IPS-20b (cell line): ENCODE results near the gene NCLN.
"Not testable (repeated sequence)": the region's sequence is repeated elsewhere in the genome, so short reads cannot be mapped to it uniquely, and the experiment has no call there.

Experiments used
- H3K27ac ChIP-seq: one replicate; pipeline ENCODE4 v1.5.1; 2013; ENCODE audit warnings: low read length
- H3K27me3 ChIP-seq: 2 replicates; pipeline ENCODE4 v1.6.1; 2013; ENCODE audit warnings: mild to moderate bottlenecking, low read length, inconsistent platforms; ENCODE audit not compliant: insufficient read depth
- H3K36me3 ChIP-seq: 2 replicates; pipeline ENCODE4 v1.6.1; 2013; ENCODE audit warnings: low read depth, mild to moderate bottlenecking, inconsistent platforms, low read length, moderate library complexity; ENCODE audit not compliant: insufficient read depth
- H3K4me1 ChIP-seq: 2 replicates; pipeline ENCODE4 v1.6.1; 2013; ENCODE audit warnings: mild to moderate bottlenecking, control low read depth, inconsistent platforms, low read length, moderate library complexity; ENCODE audit not compliant: insufficient read depth
- H3K4me3 ChIP-seq: 2 replicates; pipeline ENCODE4 v1.5.1; 2013; ENCODE audit warnings: mild to moderate bottlenecking, low read length, inconsistent platforms
- H3K9ac ChIP-seq: 2 replicates; pipeline ENCODE4 v1.6.1; 2013; ENCODE audit warnings: low read depth, mild to moderate bottlenecking, inconsistent platforms, low read length, moderate library complexity
- H3K9me3 ChIP-seq: 2 replicates; pipeline ENCODE4 v1.6.1; 2013; ENCODE audit warnings: mild to moderate bottlenecking, low read depth, low read length, inconsistent platforms; ENCODE audit not compliant: insufficient read depth

Gene NCLN

DNA sequence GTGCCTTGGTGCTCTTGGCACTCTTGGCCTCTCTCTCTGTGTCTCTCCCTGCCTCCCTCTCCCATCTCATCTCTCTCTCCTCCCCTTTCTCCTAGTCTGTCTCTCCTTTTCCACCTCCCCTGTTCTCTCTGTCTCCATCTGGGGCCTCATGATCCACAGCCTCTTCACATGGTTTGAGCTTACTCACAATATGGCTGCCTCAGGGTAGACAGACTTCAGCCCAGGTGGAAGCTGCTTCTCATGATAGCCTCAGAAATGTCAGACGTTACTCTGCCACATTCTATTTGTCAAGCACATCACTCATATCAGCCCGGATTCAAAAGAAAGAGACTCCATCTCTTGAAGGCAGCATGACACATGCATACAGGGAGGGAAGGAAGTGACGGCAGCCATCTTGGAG lies 25.5 kb upstream of the NCLN start:
- H3K27ac ChIP-seq: no peak overlapping the region
- no peak overlapping the region for H3K4me3 ChIP-seq
- H3K4me1 ChIP-seq: no peaks in the 10 kb centered on the region
- no peak overlapping the region for H3K9ac ChIP-seq
- H3K9me3 ChIP-seq: no peaks in the 10 kb centered on the region
- H3K27me3 ChIP-seq: peaks cover 11% of the 10 kb centered on the region; the same call in 1 of the 2 replicates
- H3K36me3 ChIP-seq: no peaks in the 10 kb centered on the region

GRCh38 chr19:3161453-3161852 lies 24.3 kb upstream of the NCLN start:
- H3K4me1 ChIP-seq: no peaks in the 10 kb centered on the region
- H3K9me3 ChIP-seq: no peaks in the 10 kb centered on the region
- H3K27ac ChIP-seq: no peak overlapping the region
- H3K27me3 ChIP-seq: peaks cover 15% of the 10 kb centered on the region
- H3K9ac ChIP-seq: no peak overlapping the region
- H3K36me3 ChIP-seq: no peaks in the 10 kb centered on the region
- no peak overlapping the region for H3K4me3 ChIP-seq

- Histone ChIP-seq H3K36me3 (no peaks in the 10 kb centered on the region), H3K9me3 (no peaks in the 10 kb centered on the region), H3K27ac (no peak overlapping the region), H3K9ac (no peak overlapping the region), H3K4me1 (no peaks in the 10 kb centered on the region), H3K27me3 (peaks cover 15% of the 10 kb centered on the region), H3K4me3 (no peak overlapping the region)
Observed at GRCh38 chr19:3162418-3163229, 23.1 kb upstream of the NCLN start.

DNA sequence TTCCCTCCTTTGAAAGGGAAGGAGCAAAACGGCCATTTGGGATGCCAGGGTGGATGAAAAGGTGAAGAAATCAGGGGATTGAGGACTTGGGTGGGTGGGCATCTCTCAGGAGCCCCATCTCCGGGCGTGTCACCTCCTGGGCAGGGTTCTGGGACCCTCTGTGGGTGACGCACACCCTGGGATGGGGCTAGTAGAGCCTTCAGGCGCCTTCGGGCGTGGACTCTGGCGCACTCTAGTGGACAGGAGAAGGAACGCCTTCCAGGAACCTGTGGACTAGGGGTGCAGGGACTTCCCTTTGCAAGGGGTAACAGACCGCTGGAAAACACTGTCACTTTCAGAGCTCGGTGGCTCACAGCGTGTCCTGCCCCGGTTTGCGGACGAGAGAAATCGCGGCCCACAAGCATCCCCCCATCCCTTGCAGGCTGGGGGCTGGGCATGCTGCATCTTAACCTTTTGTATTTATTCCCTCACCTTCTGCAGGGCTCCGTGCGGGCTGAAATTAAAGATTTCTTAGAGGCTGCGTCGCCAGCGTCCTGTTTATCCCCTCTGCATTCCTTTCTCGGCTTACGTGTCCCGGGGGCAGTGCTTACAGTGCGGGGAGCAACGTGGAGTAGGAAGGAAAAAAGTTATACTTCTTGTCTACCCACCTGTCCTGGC lies 22.4 kb upstream of the NCLN start:
- Histone ChIP-seq H3K9ac (peak overlapping the region; percentile 58; the same call in 1 of the 2 replicates), H3K27ac (no peak overlapping the region), H3K4me3 (peak overlapping the region; percentile 69)

DNA sequence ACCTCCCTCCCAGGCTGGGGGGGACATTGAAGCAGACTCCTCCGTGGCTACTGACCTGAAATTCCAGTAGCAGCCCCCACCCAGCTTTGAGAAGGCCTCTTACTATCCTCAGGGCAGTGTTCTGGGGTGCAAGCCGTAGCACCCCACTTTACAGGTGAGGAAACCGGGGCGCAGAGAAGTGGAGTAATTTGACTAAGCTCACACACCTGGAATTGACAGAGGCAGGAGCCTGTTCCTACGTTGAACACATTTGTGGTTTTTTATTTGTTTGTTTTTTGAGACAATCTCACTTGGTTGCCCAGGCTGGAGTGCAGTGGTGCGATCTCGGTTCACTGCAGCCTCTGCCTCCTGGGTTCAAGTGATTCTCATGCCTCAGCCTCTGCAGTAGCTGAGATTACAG lies 21.8 kb upstream of the NCLN start:
- Histone ChIP-seq H3K4me1 (no peaks in the 10 kb centered on the region), H3K27ac (no peak overlapping the region), H3K36me3 (no peaks in the 10 kb centered on the region), H3K27me3 (peaks cover 15% of the 10 kb centered on the region), H3K9ac (no peak overlapping the region; the same call in 1 of the 2 replicates), H3K9me3 (no peaks in the 10 kb centered on the region), H3K4me3 (peak overlapping the region; percentile 69; the same call in 1 of the 2 replicates)

More for the DNA sequence above, 22.4 kb upstream of the NCLN start:
- Histone ChIP-seq H3K27me3 (peaks cover 15% of the 10 kb centered on the region), H3K4me1 (no peaks in the 10 kb centered on the region), H3K36me3 (no peaks in the 10 kb centered on the region), H3K9me3 (no peaks in the 10 kb centered on the region)

DNA sequence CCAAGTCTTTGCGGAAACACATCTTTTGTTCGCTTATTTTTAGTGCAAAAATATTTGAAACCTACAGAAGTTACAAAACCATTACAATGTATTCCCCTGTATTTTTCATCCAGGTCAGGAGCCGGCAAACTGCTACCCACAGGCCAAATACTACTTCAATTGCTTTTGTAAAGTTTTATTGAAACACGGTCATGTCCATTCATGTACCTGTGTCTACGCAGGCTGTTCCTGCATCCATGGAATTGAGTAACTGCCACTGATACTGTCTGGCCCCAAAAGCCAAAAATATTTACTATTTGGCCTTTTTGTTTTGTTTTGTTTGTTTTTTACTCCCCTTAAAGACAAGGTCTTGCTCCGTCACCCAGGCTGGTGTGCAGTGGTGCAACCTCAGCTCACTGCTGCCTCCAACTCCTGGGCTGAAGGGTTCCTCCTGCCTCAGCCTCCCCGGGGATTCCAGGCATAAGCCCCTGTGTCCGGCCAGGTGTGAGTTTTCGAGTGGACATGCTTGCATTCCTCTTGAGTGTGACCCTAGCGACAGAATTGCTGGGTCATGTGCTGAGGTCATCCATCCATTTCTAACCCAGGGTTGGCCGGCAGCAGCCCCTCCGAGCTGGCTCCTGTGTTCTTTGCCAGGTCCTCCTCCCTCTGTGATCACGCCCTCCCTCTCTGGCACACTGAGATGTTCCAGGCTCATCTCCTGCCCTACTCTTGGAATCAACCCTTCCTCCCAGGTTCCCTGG lies 18.0 kb upstream of the NCLN start:
- Histone ChIP-seq H3K9me3 (no peaks in the 10 kb centered on the region), H3K4me1 (no peaks in the 10 kb centered on the region), H3K9ac (no peak overlapping the region), H3K27me3 (peaks cover 15% of the 10 kb centered on the region), H3K4me3 (no peak overlapping the region), H3K36me3 (no peaks in the 10 kb centered on the region), H3K27ac (no peak overlapping the region)

- no peaks in the 10 kb centered on the region for H3K36me3 ChIP-seq
- H3K9ac ChIP-seq: no peak overlapping the region
- no peak overlapping the region for H3K4me3 ChIP-seq
- H3K9me3 ChIP-seq: no peaks in the 10 kb centered on the region
- H3K27ac ChIP-seq: no peak overlapping the region
- no peaks in the 10 kb centered on the region for H3K4me1 ChIP-seq
- H3K27me3 ChIP-seq: no peaks in the 10 kb centered on the region
Observed at GRCh38 chr19:3171894-3172672, 13.6 kb upstream of the NCLN start.

DNA sequence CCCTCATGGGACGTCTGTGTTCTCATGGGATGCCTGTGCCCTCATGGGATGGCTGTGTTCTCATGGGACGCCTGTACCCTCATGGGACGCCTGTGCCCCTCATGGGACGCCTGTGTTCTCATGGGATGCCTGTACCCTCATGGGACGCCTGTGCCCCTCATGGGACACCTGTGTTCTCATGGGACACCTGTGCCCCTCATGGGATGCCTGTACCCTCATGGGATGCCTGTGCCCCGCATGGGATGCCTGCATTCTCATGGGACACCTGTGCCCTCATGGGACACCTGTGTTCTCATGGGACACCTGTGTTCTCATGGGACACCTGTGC lies 13.1 kb upstream of the NCLN start:
- not testable (repeated sequence) for H3K27ac ChIP-seq, H3K9me3 ChIP-seq, H3K9ac ChIP-seq, H3K36me3 ChIP-seq, H3K4me1 ChIP-seq, H3K27me3 ChIP-seq, H3K4me3 ChIP-seq

GRCh38 chr19:3175781-3176714 lies 9.7 kb upstream of the NCLN start:
- H3K27me3 ChIP-seq: no peaks in the 10 kb centered on the region
- H3K27ac ChIP-seq: no peak overlapping the region
- H3K4me1 ChIP-seq: no peaks in the 10 kb centered on the region
- no peaks in the 10 kb centered on the region for H3K9me3 ChIP-seq
- H3K9ac ChIP-seq: no peak overlapping the region
- H3K36me3 ChIP-seq: no peaks in the 10 kb centered on the region
- no peak overlapping the region for H3K4me3 ChIP-seq

GRCh38 chr19:3176715-3177501 lies 8.8 kb upstream of the NCLN start:
- Histone ChIP-seq H3K9ac (no peak overlapping the region), H3K4me1 (no peaks in the 10 kb centered on the region), H3K27ac (no peak overlapping the region), H3K36me3 (no peaks in the 10 kb centered on the region), H3K9me3 (no peaks in the 10 kb centered on the region), H3K4me3 (no peak overlapping the region), H3K27me3 (no peaks in the 10 kb centered on the region)
